GM12892 (cell line): ENCODE results near the gene RASGEF1C.
"Not testable (repeated sequence)": the region's sequence is repeated elsewhere in the genome, so short reads cannot be mapped to it uniquely, and the experiment has no call there.

Experiments
- DNase-seq: peaks from one replicate; pipeline ENCODE4 v3.0.0; 2011; ENCODE audit not compliant: insufficient read length
- FAIRE-seq: peaks from 2 replicates; lab custom pipeline; 2011; peaks lifted over from hg19 to GRCh38; lab: Jason Lieb, UNC
- POLR2A ChIP-seq: IDR thresholded peaks from 2 replicates; pipeline ENCODE4 v1.6.1; 2011; ENCODE audit warnings: low read depth, low read length, control low read depth
- POLR2AphosphoS5 ChIP-seq: IDR thresholded peaks from 2 replicates; pipeline ENCODE4 v1.6.1; 2011; ENCODE audit warnings: low read depth, low read length, control low read depth
- TAF1 ChIP-seq: IDR thresholded peaks from 2 replicates; pipeline ENCODE4 v1.6.1; 2011; ENCODE audit warnings: low read depth, mild to moderate bottlenecking, control low read depth, low read length, borderline replicate concordance

Gene RASGEF1C

DNA sequence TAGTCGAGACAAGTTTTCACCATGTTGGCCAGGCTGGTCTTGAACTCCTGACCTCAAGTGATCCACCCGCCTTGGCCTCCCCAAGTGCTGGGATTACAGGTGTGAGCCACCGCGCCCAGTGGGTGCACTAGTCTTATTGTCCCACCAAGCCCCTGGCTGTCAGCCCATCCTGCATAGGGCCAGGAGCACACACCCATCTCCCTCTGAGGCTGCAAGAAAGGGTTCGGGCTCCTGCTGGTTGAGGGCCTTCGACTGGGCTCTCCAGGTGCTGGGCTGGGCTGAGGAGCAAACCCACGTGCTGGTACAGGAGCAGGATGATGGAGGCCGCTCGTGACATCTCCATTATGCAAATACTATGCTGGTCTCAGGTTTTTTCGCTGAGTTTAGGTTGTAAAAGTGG lies 112.4 kb downstream of the RASGEF1C start:
- FAIRE-seq (no peak), DNase-seq (no peak)
- no peak for TF ChIP-seq POLR2A
- no peak for TF ChIP-seq POLR2AphosphoS5
- TF ChIP-seq TAF1: no peak

- TF ChIP-seq TAF1 (no peak), POLR2A (no peak), POLR2AphosphoS5 (no peak)
- FAIRE-seq (no peak), DNase-seq (no peak)
Observed at GRCh38 chr5:180095545-180095944, 113.5 kb downstream of the RASGEF1C start.

GRCh38 chr5:180093651-180094382 lies 115.2 kb downstream of the RASGEF1C start:
- TF ChIP-seq TAF1: no peak
- no peak for TF ChIP-seq POLR2A
- no peak for TF ChIP-seq POLR2AphosphoS5
- FAIRE-seq: no peak
- no peak for DNase-seq

DNA sequence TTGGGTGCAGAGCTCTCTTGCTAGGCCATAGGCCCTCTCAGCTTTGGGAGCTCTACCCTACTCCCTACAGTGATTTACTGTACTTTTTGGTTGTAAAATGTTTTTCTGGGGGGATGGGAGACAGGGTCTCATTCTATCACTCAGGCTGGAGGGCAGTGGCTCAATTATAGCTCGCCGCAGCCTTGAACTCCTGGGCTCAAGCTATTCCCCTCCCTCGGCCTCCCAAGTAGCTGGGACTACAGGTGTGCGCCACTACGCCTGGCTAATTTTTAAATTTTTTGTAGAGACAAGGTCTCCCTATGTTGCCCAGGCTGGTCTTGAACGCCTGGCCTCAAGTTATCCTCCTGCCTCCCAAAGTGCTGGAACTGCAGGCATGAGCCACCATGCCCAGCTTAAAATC lies 115.8 kb downstream of the RASGEF1C start:
- DNase-seq: no peak
- FAIRE-seq: no peak
- TF ChIP-seq TAF1 (no peak), POLR2AphosphoS5 (no peak), POLR2A (no peak)

DNA sequence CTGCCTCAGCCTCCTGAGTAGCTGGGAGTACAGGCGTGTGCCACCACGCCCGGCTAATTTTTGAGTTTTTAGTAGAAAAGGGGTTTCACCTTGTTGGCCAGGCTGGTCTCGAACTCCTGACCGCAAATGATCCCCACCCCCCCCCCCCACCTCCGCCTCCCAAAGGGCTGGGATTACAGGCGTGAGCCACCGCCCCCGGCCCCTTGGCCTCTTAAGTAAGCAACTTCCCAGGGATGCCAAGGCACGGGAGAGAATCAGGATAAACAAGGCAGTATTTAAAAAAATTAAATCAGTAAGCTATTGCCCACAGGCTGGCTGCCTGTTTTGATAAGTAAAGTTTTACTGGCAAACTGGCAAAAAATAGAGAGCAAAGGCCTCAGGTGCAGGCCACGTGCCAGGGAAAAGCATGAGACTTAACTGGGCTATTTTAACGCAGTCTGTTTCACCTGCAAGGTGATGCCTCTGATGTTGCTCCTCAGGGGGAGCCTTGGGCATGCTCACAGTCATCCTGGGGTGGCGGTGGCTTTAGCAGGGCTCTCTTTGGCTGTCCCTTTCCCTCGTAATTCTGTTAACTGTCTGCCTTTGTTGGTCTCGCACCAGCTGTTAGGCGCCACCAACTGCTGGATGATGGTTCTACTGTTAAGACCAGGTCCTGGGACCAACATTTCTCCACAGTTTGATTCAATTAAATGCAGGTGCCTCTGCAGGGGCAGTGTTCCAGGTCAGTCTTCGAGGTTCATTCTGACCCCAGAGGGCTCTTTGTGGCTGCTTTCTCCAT lies 118.1 kb downstream of the RASGEF1C start:
- no peak for DNase-seq
- no peak for FAIRE-seq
- TF ChIP-seq POLR2AphosphoS5 (no peak), TAF1 (no peak), POLR2A (no peak)

- DNase-seq: no peak
- FAIRE-seq: no peak
- no peak for TF ChIP-seq POLR2A
- TF ChIP-seq POLR2AphosphoS5: no peak
- TF ChIP-seq TAF1: no peak
Observed at GRCh38 chr5:180090098-180090768, 118.8 kb downstream of the RASGEF1C start.

- not testable (repeated sequence) for FAIRE-seq, DNase-seq
Observed at GRCh38 chr5:180089628-180090027, 119.4 kb downstream of the RASGEF1C start.

DNA sequence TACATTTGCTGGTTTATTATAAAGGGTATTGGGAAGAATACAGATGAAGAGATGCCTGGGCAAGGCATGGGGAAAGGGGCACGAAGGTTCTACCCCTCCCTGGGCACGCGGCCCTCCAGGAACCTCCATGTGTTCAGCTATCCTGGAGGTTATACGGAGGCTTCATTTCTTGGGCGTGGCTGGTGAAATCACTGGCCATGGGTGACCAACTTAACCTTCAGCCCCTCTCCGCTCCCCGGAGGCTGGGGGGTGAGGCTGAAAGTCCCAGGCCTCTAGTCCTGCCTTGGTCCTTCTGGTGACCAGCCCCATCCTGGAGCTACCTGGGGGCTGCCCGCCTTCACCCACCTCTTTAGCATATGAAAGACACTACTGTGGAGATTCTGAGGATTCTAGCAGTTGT lies 120.5 kb downstream of the RASGEF1C start:
- DNase-seq (no peak), FAIRE-seq (no peak)
- TF ChIP-seq TAF1 (no peak), POLR2A (no peak), POLR2AphosphoS5 (no peak)

DNA sequence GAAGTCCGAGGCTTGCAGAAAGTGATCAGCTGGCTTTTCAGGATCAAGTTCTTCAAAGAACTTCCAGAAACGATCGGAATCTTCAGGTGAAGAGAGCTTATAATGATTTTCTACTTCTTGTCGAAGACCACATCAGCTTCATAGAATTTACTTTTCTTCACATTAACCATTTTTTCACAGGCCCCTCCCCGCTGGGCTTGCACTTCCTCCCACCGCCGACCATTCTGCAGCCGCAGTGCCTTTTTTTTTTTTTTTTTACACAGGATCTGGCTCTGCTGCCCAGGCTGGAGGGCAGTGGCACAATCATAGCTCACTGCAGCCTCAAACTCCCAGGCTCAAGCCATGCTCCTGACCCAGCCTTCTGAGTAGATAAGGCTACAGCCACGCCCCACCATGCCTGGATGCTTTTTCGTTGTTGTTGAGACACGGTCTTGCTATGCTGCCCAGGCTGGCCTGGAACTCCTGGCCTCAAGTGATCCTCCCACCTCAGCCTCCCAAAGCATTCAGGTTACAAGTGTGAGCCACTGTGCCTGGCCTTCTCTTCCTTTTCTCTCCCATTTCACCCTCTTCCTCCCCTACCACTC lies 122.1 kb downstream of the RASGEF1C start:
- DNase-seq (no peak), FAIRE-seq (no peak)
- TF ChIP-seq POLR2AphosphoS5 (no peak), TAF1 (no peak), POLR2A (no peak)

GRCh38 chr5:180085837-180086236 lies 123.2 kb downstream of the RASGEF1C start:
- FAIRE-seq (no peak), DNase-seq (no peak)
- TF ChIP-seq POLR2A (no peak), TAF1 (no peak), POLR2AphosphoS5 (no peak)

DNA sequence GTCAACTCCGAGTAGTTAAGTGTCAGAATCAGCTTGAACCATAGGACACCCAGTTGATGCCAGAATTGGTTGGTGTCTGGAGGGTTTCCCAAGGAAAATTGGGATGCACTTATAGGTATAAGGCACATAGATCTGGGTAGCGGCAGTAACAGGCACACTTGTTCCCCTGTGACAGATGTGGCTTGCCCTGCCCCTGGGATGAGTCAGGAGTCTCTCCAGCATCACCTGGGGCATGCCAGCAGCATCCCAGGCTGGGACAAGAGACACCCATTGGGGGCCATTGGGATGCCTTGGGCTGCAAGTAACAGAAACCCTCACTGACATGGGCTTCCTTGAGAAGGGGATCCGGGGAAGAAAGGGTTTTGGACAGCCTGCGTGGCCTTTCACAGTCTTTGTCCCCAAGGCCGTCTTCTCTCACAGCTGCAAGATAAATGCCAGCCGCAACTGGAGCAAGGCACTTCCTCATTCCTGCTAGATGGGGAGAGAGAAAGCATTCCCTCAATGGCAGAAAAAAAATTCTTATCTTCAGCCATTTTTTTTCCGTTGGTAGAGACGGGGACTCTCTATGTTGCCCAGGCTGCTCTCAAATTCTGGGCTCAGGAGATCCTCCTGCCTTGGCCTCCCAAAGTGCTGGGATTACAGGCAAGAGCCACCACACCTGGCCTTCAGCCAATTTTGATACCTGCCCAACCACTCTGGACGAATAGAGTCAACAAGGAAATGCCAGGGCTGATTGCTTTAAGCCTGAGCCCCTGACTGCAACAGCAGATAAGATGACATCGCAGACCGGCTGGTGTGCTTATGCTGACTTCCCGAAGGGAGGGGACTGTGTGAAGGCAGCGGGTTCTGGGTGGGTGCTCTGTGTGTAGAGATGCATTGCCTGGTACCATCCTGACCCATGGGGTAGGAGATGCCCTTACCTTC lies 124.1 kb downstream of the RASGEF1C start:
- no peak for FAIRE-seq
- no peak for DNase-seq
- no peak for TF ChIP-seq POLR2A
- TF ChIP-seq TAF1: no peak
